Glutamatergic neuron (in vitro differentiated cells): ENCODE measurements around the gene CD109. TPM values are rescaled to one million over a fixed set of nuclear protein-coding genes. Genes with fewer than 3 reads are reported as not detected.

ENCODE experiments used
- DNase-seq: peaks from one replicate; pipeline ENCODE4 v3.0.0; 2022
- H3K27ac Mint-ChIP-seq: one replicate; pipeline ENCODE4 v1.8.0; 2020; ENCODE audit warnings: mild to moderate bottlenecking, mixed read lengths, inconsistent platforms; ENCODE audit not compliant: unreplicated experiment
- H3K27me3 Mint-ChIP-seq: one replicate; pipeline ENCODE4 v1.8.0; 2020; ENCODE audit warnings: mild to moderate bottlenecking, moderate library complexity, mixed read lengths, inconsistent platforms; ENCODE audit not compliant: unreplicated experiment
- H3K36me3 Mint-ChIP-seq: one replicate; pipeline ENCODE4 v1.8.0; 2020; ENCODE audit warnings: mild to moderate bottlenecking, mixed read lengths, inconsistent platforms; ENCODE audit not compliant: unreplicated experiment
- H3K4me1 Mint-ChIP-seq: one replicate; pipeline ENCODE4 v1.8.0; 2020; ENCODE audit warnings: mild to moderate bottlenecking, low read depth, mixed read lengths, inconsistent platforms; ENCODE audit not compliant: unreplicated experiment
- H3K4me3 Mint-ChIP-seq: one replicate; pipeline ENCODE4 v1.8.0; 2020; ENCODE audit warnings: mild to moderate bottlenecking, mixed read lengths, inconsistent platforms; ENCODE audit not compliant: unreplicated experiment
- H3K9me3 Mint-ChIP-seq: one replicate; pipeline ENCODE4 v1.8.0; 2020; ENCODE audit warnings: mild to moderate bottlenecking, moderate library complexity, mixed read lengths, inconsistent platforms; ENCODE audit not compliant: unreplicated experiment
- CTCF ChIP-seq: fragments of 200-600 bp; sonication (generic); IDR thresholded peaks from one replicate; pipeline ENCODE4 v1.5.0; 2021; ENCODE audit not compliant: partially characterized antibody, unreplicated experiment
- total RNA-seq: library from RNA; stranded (reverse); fragmentation: NEBNext Ultra II Directional; extraction: Animal tissue kit (Norgen Biotek cat#: 25700); gene quantifications from one replicate; pipeline ENCODE4 v1.2.1, GENCODE V29; 2021; ENCODE audit not compliant: unreplicated experiment

CD109 gene
- total RNA-seq, 1 donor from 2014 or later, result 0.49 TPM

GRCh38 chr6:73784726-73785505 lies 88.9 kb downstream of the CD109 start:
- no peaks in the 10 kb centered on the region for H3K36me3 Mint-ChIP-seq
- no peak overlapping the region for H3K4me3 Mint-ChIP-seq
- H3K27ac Mint-ChIP-seq, result no peak overlapping the region
- H3K4me1 Mint-ChIP-seq, result no peaks in the 10 kb centered on the region
- DNase-seq, result no peak
- no peak for TF ChIP-seq CTCF
- H3K27me3 Mint-ChIP-seq, result no peaks in the 10 kb centered on the region
- no peaks in the 10 kb centered on the region for H3K9me3 Mint-ChIP-seq

GRCh38 chr6:73790574-73790973 lies 94.6 kb downstream of the CD109 start:
- Mint-ChIP-seq H3K4me3 (no peak overlapping the region), H3K4me1 (no peaks in the 10 kb centered on the region), H3K27me3 (no peaks in the 10 kb centered on the region), H3K27ac (no peak overlapping the region), H3K36me3 (no peaks in the 10 kb centered on the region), H3K9me3 (peaks cover 3% of the 10 kb centered on the region)
- DNase-seq, result no peak
- TF ChIP-seq CTCF, result no peak

DNA sequence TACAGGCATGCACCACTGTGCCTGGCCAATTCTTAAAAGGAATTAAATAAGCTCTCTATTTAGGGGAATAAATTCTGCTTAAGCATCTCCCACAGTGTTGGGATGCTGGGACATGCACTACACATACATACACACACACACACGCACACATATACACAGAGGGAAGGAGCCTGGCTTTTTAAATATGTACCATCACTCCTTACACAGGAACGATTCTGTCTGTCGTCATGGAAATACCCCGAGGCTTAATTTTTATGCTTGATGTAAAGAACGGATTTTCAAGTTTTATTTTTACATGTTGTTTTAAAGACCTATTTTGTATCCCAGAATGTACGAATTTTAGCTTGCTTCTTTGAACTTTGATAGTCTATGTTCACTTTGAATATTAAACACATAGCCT lies 95.3 kb downstream of the CD109 start:
- no peaks in the 10 kb centered on the region for H3K27me3 Mint-ChIP-seq
- no peak overlapping the region for H3K4me3 Mint-ChIP-seq
- DNase-seq, result no peak
- H3K9me3 Mint-ChIP-seq, result peaks cover 3% of the 10 kb centered on the region
- no peaks in the 10 kb centered on the region for H3K4me1 Mint-ChIP-seq
- no peak overlapping the region for H3K27ac Mint-ChIP-seq
- no peak for TF ChIP-seq CTCF
- no peaks in the 10 kb centered on the region for H3K36me3 Mint-ChIP-seq

DNA sequence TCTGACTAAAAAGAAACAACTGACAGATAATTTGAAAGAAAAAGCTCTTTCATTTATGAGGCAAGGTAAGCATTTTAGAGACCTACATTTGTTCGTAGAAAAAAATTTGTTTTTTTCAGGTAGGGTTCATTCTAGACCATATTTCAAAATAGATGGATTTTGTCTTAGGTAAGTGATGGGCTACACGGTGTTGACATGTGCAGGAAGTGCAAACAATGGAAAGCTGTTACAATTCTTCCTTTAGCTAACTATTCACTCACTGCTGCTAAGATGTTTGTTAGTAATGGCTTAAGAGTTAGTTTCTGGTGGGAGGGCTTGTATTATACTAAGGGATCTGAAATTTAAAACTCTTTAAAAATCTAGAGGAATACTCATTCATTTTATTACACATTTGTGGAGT lies 96.7 kb downstream of the CD109 start:
- TF ChIP-seq CTCF, result no peak
- peaks cover 3% of the 10 kb centered on the region for H3K9me3 Mint-ChIP-seq
- no peaks in the 10 kb centered on the region for H3K27me3 Mint-ChIP-seq
- no peak for DNase-seq
- no peaks in the 10 kb centered on the region for H3K4me1 Mint-ChIP-seq
- H3K4me3 Mint-ChIP-seq, result no peak overlapping the region
- no peak overlapping the region for H3K27ac Mint-ChIP-seq
- H3K36me3 Mint-ChIP-seq, result no peaks in the 10 kb centered on the region

GRCh38 chr6:73796881-73797280 lies 100.9 kb downstream of the CD109 start:
- TF ChIP-seq CTCF, result no peak
- no peaks in the 10 kb centered on the region for H3K27me3 Mint-ChIP-seq
- no peak overlapping the region for H3K27ac Mint-ChIP-seq
- H3K4me1 Mint-ChIP-seq, result no peaks in the 10 kb centered on the region
- peaks cover 3% of the 10 kb centered on the region for H3K9me3 Mint-ChIP-seq
- DNase-seq, result no peak
- no peak overlapping the region for H3K4me3 Mint-ChIP-seq
- no peaks in the 10 kb centered on the region for H3K36me3 Mint-ChIP-seq
